Diencephalon (tissue), 1 donor: Measurements from ENCODE around the gene BORCS8. TPM values are rescaled to one million over a fixed set of nuclear protein-coding genes. Genes with fewer than 3 reads are reported as not detected.

Source experiments
- small RNA-seq: library from RNA; depleted of rRNA; stranded (forward); fragments of <200 nt; gene quantifications from one replicate; pipeline ENCODE3, GENCODE V24; 2014
- total RNA-seq: library from RNA; depleted of rRNA; stranded (reverse); fragments of >200 nt; gene quantifications from one replicate; pipeline ENCODE4 v1.2.3, GENCODE V29; 2014

The BORCS8 gene
- total RNA-seq: 17.3 TPM

GRCh38 chr19:19192078-19192882 is at the start of gene BORCS8, which contains the start of gene RFXANK:
TSS of gene BORCS8 (minus strand) at chr19:19192152. CDS start at chr19:19192117, 35 bp downstream.
TSS of gene RFXANK (plus strand) at chr19:19192258. CDS start at chr19:19193947, 1,689 bp downstream.

GRCh38 chr19:19211499-19212420 is 19.8 kb upstream of the BORCS8 start, which contains the start of gene NCAN:
TSS of gene NCAN (plus strand) at chr19:19211958. CDS start at chr19:19216954, 4,996 bp downstream.

GRCh38 chr19:19203012-19203856 is 11.3 kb upstream of the BORCS8 start, which contains the start of gene NR2C2AP:
TSS of gene NR2C2AP (minus strand) at chr19:19203414. CDS start at chr19:19203060, 354 bp downstream.

GRCh38 chr19:19170053-19170872 is 21.7 kb downstream of the BORCS8 start, which contains the start of gene MEF2B:
TSS of gene MEF2B (minus strand) at chr19:19170263. CDS start at chr19:19150735, 19,528 bp downstream.

GRCh38 chr19:19138109-19138981 is 53.6 kb downstream of the BORCS8 start, which contains the start of gene TMEM161A:
TSS of gene TMEM161A (minus strand) at chr19:19138478. CDS start at chr19:19138428, 50 bp downstream.

Small RNAs within 50 kb of the gene (small RNA-seq; reads per million reads assigned to genes)
- not detected for gene RNU6-1028P

Other genes starting within 250 kb of the BORCS8 start
- gene SUGP2, start 158.6 kb downstream of the BORCS8 start, total RNA-seq: 97.3 TPM
- 36.2 TPM for gene ARMC6, start 158.5 kb downstream of the BORCS8 start, total RNA-seq
- 12.5 TPM for gene SLC25A42, start 128.2 kb downstream of the BORCS8 start, total RNA-seq
- gene TMEM161A, start 53.7 kb downstream of the BORCS8 start, total RNA-seq: 9.5 TPM
- not detected for gene MEF2B, start 21.9 kb downstream of the BORCS8 start, total RNA-seq
- 22.1 TPM for gene RFXANK, start 106 bp upstream of the BORCS8 start, total RNA-seq
- 9.0 TPM for gene NR2C2AP, start 11.3 kb upstream of the BORCS8 start, total RNA-seq
- 241 TPM for gene NCAN, start 19.8 kb upstream of the BORCS8 start, total RNA-seq
- 0.46 TPM for gene TM6SF2, start 81.1 kb upstream of the BORCS8 start, total RNA-seq
- gene SUGP1, start 128.4 kb upstream of the BORCS8 start, total RNA-seq: 26.8 TPM
- 34.1 TPM for gene MAU2, start 128.7 kb upstream of the BORCS8 start, total RNA-seq
- gene GATAD2A, start 213.5 kb upstream of the BORCS8 start, total RNA-seq: 16.1 TPM